ENCODE measurements around the gene GADD45GIP1. TPM values are rescaled to one million over a fixed set of nuclear protein-coding genes. Genes with fewer than 3 reads are reported as not detected.

GADD45GIP1 gene
- total RNA-seq, 1 donor from 2014 or later: 42.7 TPM

- Histone ChIP-seq H3K36me3 (no peaks in the 10 kb centered on the region), H3K4me3 (no peak overlapping the region), H3K9me3 (no peaks in the 10 kb centered on the region), H3K4me1 (peaks cover 3 to 19% of the 10 kb centered on the region in 2 donors), H3K27me3 (no peaks in the 10 kb centered on the region), H3K27ac (peak overlapping the region in 1 of 2 donors; percentile 18)
- intact Hi-C loops (cut with DNase I): no loop called here
- no peak for DNase-seq (ENCODE audit: low spot score in 2 of 2)
- TF ChIP-seq CTCF (IDR thresholded peaks at IDR 0.05): no peak
These were observed 36.5 kb upstream of the GADD45GIP1 start for GRCh38 chr19:12993562-12993961.

- intact Hi-C loops (cut with DNase I): no loop called here
- no peaks in the 10 kb centered on the region for H3K27me3 ChIP-seq
- no peaks in the 10 kb centered on the region for H3K9me3 ChIP-seq
- no peak overlapping the region for H3K27ac ChIP-seq
- H3K36me3 ChIP-seq: no peaks in the 10 kb centered on the region
- DNase-seq (ENCODE audit: low spot score in 2 of 2): no peak
- no peak for TF ChIP-seq CTCF (IDR thresholded peaks at IDR 0.05)
- H3K4me3 ChIP-seq: no peak overlapping the region
- H3K4me1 ChIP-seq: peaks cover 2 to 13% of the 10 kb centered on the region in 2 donors
These were observed 35.7 kb upstream of the GADD45GIP1 start for GRCh38 chr19:12992729-12993128.

GRCh38 chr19:12991296-12991695, 34.3 kb upstream of the GADD45GIP1 start:
- intact Hi-C loops (cut with DNase I): no loop called here
- H3K36me3 ChIP-seq: no peaks in the 10 kb centered on the region
- no peak for DNase-seq (ENCODE audit: low spot score in 2 of 2)
- no peak overlapping the region for H3K27ac ChIP-seq
- no peak for TF ChIP-seq CTCF (IDR thresholded peaks at IDR 0.05)
- no peak overlapping the region for H3K4me3 ChIP-seq
- H3K27me3 ChIP-seq: no peaks in the 10 kb centered on the region
- peaks cover 0 to 6% of the 10 kb centered on the region in 2 donors for H3K4me1 ChIP-seq
- H3K9me3 ChIP-seq: no peaks in the 10 kb centered on the region

- no peaks in the 10 kb centered on the region for H3K27me3 ChIP-seq
- no peak overlapping the region for H3K4me3 ChIP-seq
- no peak overlapping the region for H3K27ac ChIP-seq
- H3K9me3 ChIP-seq: no peaks in the 10 kb centered on the region
- TF ChIP-seq CTCF (IDR thresholded peaks at IDR 0.05): no peak
- no peaks in the 10 kb centered on the region for H3K36me3 ChIP-seq
- DNase-seq (ENCODE audit: low spot score in 2 of 2): no peak
- intact Hi-C loops (cut with DNase I): no loop called here
- H3K4me1 ChIP-seq: peaks cover 0 to 6% of the 10 kb centered on the region in 2 donors
These were observed 33.8 kb upstream of the GADD45GIP1 start for GRCh38 chr19:12990853-12991252.

- no peak for DNase-seq (ENCODE audit: low spot score in 2 of 2)
- TF ChIP-seq CTCF (IDR thresholded peaks at IDR 0.05): no peak
- peaks cover 0 to 6% of the 10 kb centered on the region in 2 donors for H3K4me1 ChIP-seq
- H3K9me3 ChIP-seq: no peaks in the 10 kb centered on the region
- no peaks in the 10 kb centered on the region for H3K27me3 ChIP-seq
- no peak overlapping the region for H3K27ac ChIP-seq
- H3K36me3 ChIP-seq: no peaks in the 10 kb centered on the region
- intact Hi-C loops (cut with DNase I): no loop called here
- no peak overlapping the region for H3K4me3 ChIP-seq
These were observed 33.4 kb upstream of the GADD45GIP1 start for GRCh38 chr19:12990431-12990830.

- DNase-seq (ENCODE audit: low spot score in 2 of 2): no peak
- H3K27me3 ChIP-seq: no peaks in the 10 kb centered on the region
- H3K36me3 ChIP-seq: no peaks in the 10 kb centered on the region
- H3K4me1 ChIP-seq: peaks cover 0 to 4% of the 10 kb centered on the region in 2 donors
- no peak overlapping the region for H3K27ac ChIP-seq
- no peaks in the 10 kb centered on the region for H3K9me3 ChIP-seq
- no peak overlapping the region for H3K4me3 ChIP-seq
- intact Hi-C loops (cut with DNase I): no loop called here
- no peak for TF ChIP-seq CTCF (IDR thresholded peaks at IDR 0.05)
These were observed 30.8 kb upstream of the GADD45GIP1 start for GRCh38 chr19:12987781-12988180.
